Measurements from ENCODE around the gene ASAP3. TPM values are rescaled to one million over a fixed set of nuclear protein-coding genes. Genes with fewer than 3 reads are reported as not detected.

ASAP3 gene
- total and polyA plus RNA-seq, 2 experiments from 2014 or later: 28.8 to 45.1 TPM

GRCh38 chr1:23438545-23438944 lies 45.4 kb downstream of the ASAP3 start:
- H3K4me3 ChIP-seq: no peak overlapping the region
- 94% methylated on average over 8 of the region's 8 CpGs for WGBS (ENCODE audit: low lambda C conversion rate, missing lambda C conversion rate)
- DNase-seq (ENCODE audit: low spot score): no peak
- no peaks in the 10 kb centered on the region for H3K27me3 ChIP-seq
- no peaks in the 10 kb centered on the region for H3K36me3 ChIP-seq (replicated peaks; ENCODE audit: insufficient read depth, low read depth)
- H2AFZ ChIP-seq: no peak overlapping the region
- no peaks in the 10 kb centered on the region for H3K9me3 ChIP-seq (ENCODE audit: low read depth)
- H3K4me1 ChIP-seq (ENCODE audit: insufficient read depth): no peaks in the 10 kb centered on the region
- H4K20me1 ChIP-seq (ENCODE audit: insufficient read depth, poor library complexity, severe bottlenecking): no peaks in the 10 kb centered on the region
- H3K4me2 ChIP-seq: no peak overlapping the region
- no peaks in the 10 kb centered on the region for H3K79me2 ChIP-seq
- no peak for TF ChIP-seq EZH2 (IDR thresholded peaks at IDR 0.05; ENCODE audit: borderline replicate concordance)
- no peak for TF ChIP-seq EZH2phosphoT487 (IDR thresholded peaks at IDR 0.05; ENCODE audit: low read depth, severe bottlenecking, unreplicated experiment)
- TF ChIP-seq CTCF (IDR thresholded peaks at IDR 0.05; ENCODE audit: poor library complexity): no peak
- H3K27ac ChIP-seq: no peak overlapping the region
- no peaks in the 10 kb centered on the region for H3K9me2 ChIP-seq (replicated peaks; ENCODE audit: insufficient read depth)

- H3K4me1 ChIP-seq (ENCODE audit: insufficient read depth): no peaks in the 10 kb centered on the region
- DNase-seq (ENCODE audit: low spot score): no peak
- H3K9me2 ChIP-seq (replicated peaks; ENCODE audit: insufficient read depth): no peaks in the 10 kb centered on the region
- no peak overlapping the region for H3K4me2 ChIP-seq
- H4K20me1 ChIP-seq (ENCODE audit: insufficient read depth, poor library complexity, severe bottlenecking): no peaks in the 10 kb centered on the region
- H3K27me3 ChIP-seq: no peaks in the 10 kb centered on the region
- no peaks in the 10 kb centered on the region for H3K9me3 ChIP-seq (ENCODE audit: low read depth)
- no peak overlapping the region for H3K27ac ChIP-seq
- WGBS (ENCODE audit: low lambda C conversion rate, missing lambda C conversion rate): 99% methylated on average over 11 of the region's 13 CpGs
- no peaks in the 10 kb centered on the region for H3K79me2 ChIP-seq
- H3K36me3 ChIP-seq (replicated peaks; ENCODE audit: insufficient read depth, low read depth): no peaks in the 10 kb centered on the region
- no peak overlapping the region for H3K4me3 ChIP-seq
- H2AFZ ChIP-seq: no peak overlapping the region
- TF ChIP-seq CTCF (IDR thresholded peaks at IDR 0.05; ENCODE audit: poor library complexity): no peak
- TF ChIP-seq EZH2phosphoT487 (IDR thresholded peaks at IDR 0.05; ENCODE audit: low read depth, severe bottlenecking, unreplicated experiment): no peak
- TF ChIP-seq EZH2 (IDR thresholded peaks at IDR 0.05; ENCODE audit: borderline replicate concordance): no peak
Observed at GRCh38 chr1:23437355-23437664, 46.7 kb downstream of the ASAP3 start.

GRCh38 chr1:23436520-23437354 lies 47.2 kb downstream of the ASAP3 start:
- no peak for DNase-seq (ENCODE audit: low spot score)
- H2AFZ ChIP-seq: no peak overlapping the region
- H3K27me3 ChIP-seq: no peaks in the 10 kb centered on the region
- H3K4me2 ChIP-seq: no peak overlapping the region
- no peaks in the 10 kb centered on the region for H3K4me1 ChIP-seq (ENCODE audit: insufficient read depth)
- H3K79me2 ChIP-seq: no peaks in the 10 kb centered on the region
- H3K9me2 ChIP-seq (replicated peaks; ENCODE audit: insufficient read depth): no peaks in the 10 kb centered on the region
- WGBS (ENCODE audit: low lambda C conversion rate, missing lambda C conversion rate): 84% methylated on average over 37 of the region's 49 CpGs
- TF ChIP-seq EZH2 (IDR thresholded peaks at IDR 0.05; ENCODE audit: borderline replicate concordance) (no peak), EZH2phosphoT487 (IDR thresholded peaks at IDR 0.05; ENCODE audit: low read depth, severe bottlenecking, unreplicated experiment) (no peak), CTCF (IDR thresholded peaks at IDR 0.05; ENCODE audit: poor library complexity) (no peak)
- H3K4me3 ChIP-seq: no peak overlapping the region
- H3K27ac ChIP-seq: no peak overlapping the region
- H4K20me1 ChIP-seq (ENCODE audit: insufficient read depth, poor library complexity, severe bottlenecking): no peaks in the 10 kb centered on the region
- H3K9me3 ChIP-seq (ENCODE audit: low read depth): no peaks in the 10 kb centered on the region
- no peaks in the 10 kb centered on the region for H3K36me3 ChIP-seq (replicated peaks; ENCODE audit: insufficient read depth, low read depth)

All from hepatocyte (in vitro differentiated cells).